Calu3 (cell line): ENCODE results near the gene EYA2. TPM values are rescaled to one million over a fixed set of nuclear protein-coding genes. Genes with fewer than 3 reads are reported as not detected.

Experiments
- BruUV-seq: library from RNA; stranded (reverse); fragments of 400-500 nt; replicated peaks from 2 replicates; lab custom pipeline; 2021; lab: Mats Ljungman, UMichigan
- CTCF ChIA-PET: fragments of 300-600 bp; sonication (Branson Sonifier 250); formaldehyde crosslinking; loops from one replicate; lab custom pipeline; 2022; ENCODE audit warnings: antibody characterized with exemption; lab: Charles Lee
- DNase-seq: peaks from one replicate; pipeline ENCODE4 v3.0.0; 2022
- H3K27ac Mint-ChIP-seq: one replicate; pipeline ENCODE4 v1.8.0; 2022; ENCODE audit warnings: mixed read lengths; ENCODE audit not compliant: unreplicated experiment
- H3K27me3 Mint-ChIP-seq: one replicate; pipeline ENCODE4 v1.8.0; 2022; ENCODE audit warnings: mixed read lengths; ENCODE audit not compliant: unreplicated experiment
- H3K36me3 Mint-ChIP-seq: one replicate; pipeline ENCODE4 v1.8.0; 2022; ENCODE audit warnings: mild to moderate bottlenecking, moderate library complexity, mixed read lengths; ENCODE audit not compliant: insufficient read depth, unreplicated experiment
- H3K4me1 Mint-ChIP-seq: one replicate; pipeline ENCODE4 v1.8.0; 2022; ENCODE audit warnings: mild to moderate bottlenecking, low read depth, mixed read lengths; ENCODE audit not compliant: unreplicated experiment
- H3K4me3 Mint-ChIP-seq: one replicate; pipeline ENCODE4 v1.8.0; 2022; ENCODE audit warnings: mild to moderate bottlenecking, low read depth, moderate library complexity, mixed read lengths; ENCODE audit not compliant: unreplicated experiment
- H3K9me3 Mint-ChIP-seq: one replicate; pipeline ENCODE4 v1.8.0; 2022; ENCODE audit warnings: low read depth, mixed read lengths; ENCODE audit not compliant: unreplicated experiment
- intact Hi-C: fragments of 100-400 bp; cut with micrococcal nuclease; formaldehyde crosslinking; loops from one replicate; pipeline ENCODE4 v1.10.0; 2022; ENCODE audit not compliant: unreplicated experiment
- total RNA-seq: library from RNA; stranded (reverse); gene quantifications from 2 replicates; pipeline ENCODE4 v1.2.3, GENCODE V29; 2022
- TF ChIP-seq, protein P1 (sequence below): fragments of 200-600 bp; IDR thresholded peaks from one replicate; pipeline ENCODE4 v1.8.0; 2022; ENCODE audit warnings: antibody characterized with exemption; ENCODE audit not compliant: unreplicated experiment

Gene EYA2
- total RNA-seq, 1 experiment from 2014 or later, result 0.35 TPM

DNA sequence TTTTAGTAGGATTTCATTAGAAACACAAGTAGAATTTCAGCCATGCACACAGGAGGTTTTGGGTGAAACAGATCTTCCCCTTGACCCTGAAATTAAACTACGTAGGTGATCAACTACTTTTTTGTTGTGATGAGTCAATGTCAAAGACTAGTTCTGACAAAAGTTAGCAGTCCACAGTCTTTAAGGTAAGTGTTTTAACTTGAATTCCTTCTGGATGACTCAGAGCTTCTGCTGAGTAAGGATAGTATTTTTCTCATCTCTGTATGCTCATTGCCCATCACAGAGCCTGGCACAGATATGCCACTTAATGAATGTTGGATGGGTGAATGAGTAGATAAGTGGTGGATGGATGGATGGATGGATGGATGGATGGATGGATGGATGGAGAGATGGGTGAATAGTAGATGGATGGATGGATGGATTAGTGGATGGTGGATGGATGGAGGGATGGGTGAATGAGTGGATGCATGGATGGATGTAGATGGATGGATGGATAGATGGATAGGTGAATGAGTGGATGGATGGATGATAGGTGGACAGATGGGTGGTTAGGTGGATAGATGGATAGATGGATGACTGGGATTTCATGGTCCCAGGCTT lies 296.5 kb downstream of the EYA2 start:
- DNase-seq, result no peak
- BruUV-seq, result no TSS peak
- H3K27ac Mint-ChIP-seq, result no peak overlapping the region
- H3K9me3 Mint-ChIP-seq, result no peaks in the 10 kb centered on the region
- H3K4me3 Mint-ChIP-seq, result no peak overlapping the region
- peaks cover 11% of the 10 kb centered on the region for H3K27me3 Mint-ChIP-seq
- intact Hi-C loops, result no loop called here
- H3K4me1 Mint-ChIP-seq, result peaks cover 11% of the 10 kb centered on the region
- CTCF ChIA-PET, result interaction anchor here (0.6 to 1.0 kb wide), 2 partner anchors 13 to 437 kb away, joined by 4 read pairs; no protein-coding TSS in a partner anchor
- no peaks in the 10 kb centered on the region for H3K36me3 Mint-ChIP-seq
- TF ChIP-seq, protein P1, sequence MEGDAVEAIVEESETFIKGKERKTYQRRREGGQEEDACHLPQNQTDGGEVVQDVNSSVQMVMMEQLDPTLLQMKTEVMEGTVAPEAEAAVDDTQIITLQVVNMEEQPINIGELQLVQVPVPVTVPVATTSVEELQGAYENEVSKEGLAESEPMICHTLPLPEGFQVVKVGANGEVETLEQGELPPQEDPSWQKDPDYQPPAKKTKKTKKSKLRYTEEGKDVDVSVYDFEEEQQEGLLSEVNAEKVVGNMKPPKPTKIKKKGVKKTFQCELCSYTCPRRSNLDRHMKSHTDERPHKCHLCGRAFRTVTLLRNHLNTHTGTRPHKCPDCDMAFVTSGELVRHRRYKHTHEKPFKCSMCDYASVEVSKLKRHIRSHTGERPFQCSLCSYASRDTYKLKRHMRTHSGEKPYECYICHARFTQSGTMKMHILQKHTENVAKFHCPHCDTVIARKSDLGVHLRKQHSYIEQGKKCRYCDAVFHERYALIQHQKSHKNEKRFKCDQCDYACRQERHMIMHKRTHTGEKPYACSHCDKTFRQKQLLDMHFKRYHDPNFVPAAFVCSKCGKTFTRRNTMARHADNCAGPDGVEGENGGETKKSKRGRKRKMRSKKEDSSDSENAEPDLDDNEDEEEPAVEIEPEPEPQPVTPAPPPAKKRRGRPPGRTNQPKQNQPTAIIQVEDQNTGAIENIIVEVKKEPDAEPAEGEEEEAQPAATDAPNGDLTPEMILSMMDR, result no peak

DNA sequence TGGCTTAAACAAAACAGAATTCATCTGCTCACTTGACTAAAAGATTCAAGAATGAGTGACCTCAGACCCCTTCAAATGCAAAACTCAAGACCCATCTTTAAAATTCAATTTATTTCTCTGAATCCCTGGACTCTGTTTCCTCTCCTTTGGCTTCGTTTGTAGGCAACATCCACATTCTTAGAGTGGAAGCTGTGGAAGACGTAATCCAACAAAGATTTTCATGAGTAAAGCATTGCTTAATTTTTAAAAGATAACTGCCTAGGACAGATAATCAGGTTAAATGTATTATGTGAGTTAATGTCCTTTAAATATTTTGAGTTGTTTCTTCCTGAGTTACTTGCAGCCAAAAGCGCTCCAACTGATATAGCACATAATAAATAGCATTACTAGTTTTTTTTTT lies 297.3 kb downstream of the EYA2 start:
- Mint-ChIP-seq H3K27me3 (peaks cover 11% of the 10 kb centered on the region), H3K9me3 (no peaks in the 10 kb centered on the region), H3K4me3 (no peak overlapping the region), H3K27ac (no peak overlapping the region), H3K4me1 (peaks cover 19% of the 10 kb centered on the region), H3K36me3 (no peaks in the 10 kb centered on the region)
- BruUV-seq, result no TSS peak
- intact Hi-C loops, result no loop called here
- no peak for DNase-seq
- TF ChIP-seq, protein P1, result no peak
- CTCF ChIA-PET, result interaction anchor here (0.6 to 1.0 kb wide), 3 partner anchors 12 to 520 kb away, joined by 3 to 4 read pairs (median 4); no protein-coding TSS in a partner anchor

DNA sequence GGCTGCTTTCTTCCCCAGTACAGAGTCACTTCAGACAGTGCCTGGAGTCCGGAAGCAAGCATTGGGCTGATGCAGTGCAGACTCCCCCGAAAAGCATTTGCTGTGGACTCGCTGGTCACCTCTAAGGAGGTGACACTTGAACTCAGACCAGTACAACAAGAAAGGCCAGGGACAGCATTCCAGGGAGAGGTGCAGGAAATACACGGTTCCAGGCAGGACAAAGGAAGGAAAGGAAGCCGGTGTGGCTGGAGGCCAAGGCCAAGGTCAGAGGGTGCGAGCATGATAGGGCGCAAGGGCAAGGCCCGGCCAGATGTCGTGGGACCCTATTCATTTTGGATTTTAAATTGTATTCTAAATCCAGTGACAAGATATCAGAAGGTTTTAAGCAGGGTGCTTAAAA lies 300.9 kb downstream of the EYA2 start:
- Mint-ChIP-seq H3K4me1 (peaks cover 30% of the 10 kb centered on the region), H3K36me3 (peaks cover 10% of the 10 kb centered on the region), H3K4me3 (peak overlapping the region; percentile 0), H3K27me3 (no peaks in the 10 kb centered on the region), H3K27ac (no peak overlapping the region), H3K9me3 (no peaks in the 10 kb centered on the region)
- BruUV-seq, result no TSS peak
- CTCF ChIA-PET, result interaction anchor here (0.5 to 1.7 kb wide), 2 partner anchors 188 to 675 kb away, joined by 3 to 35 read pairs; no protein-coding TSS in a partner anchor
- no peak for DNase-seq
- intact Hi-C loops, result loop anchor here (5.0 kb wide), 1 partner anchor 443 kb away; no protein-coding TSS in a partner anchor
- TF ChIP-seq, protein P1, result no peak

DNA sequence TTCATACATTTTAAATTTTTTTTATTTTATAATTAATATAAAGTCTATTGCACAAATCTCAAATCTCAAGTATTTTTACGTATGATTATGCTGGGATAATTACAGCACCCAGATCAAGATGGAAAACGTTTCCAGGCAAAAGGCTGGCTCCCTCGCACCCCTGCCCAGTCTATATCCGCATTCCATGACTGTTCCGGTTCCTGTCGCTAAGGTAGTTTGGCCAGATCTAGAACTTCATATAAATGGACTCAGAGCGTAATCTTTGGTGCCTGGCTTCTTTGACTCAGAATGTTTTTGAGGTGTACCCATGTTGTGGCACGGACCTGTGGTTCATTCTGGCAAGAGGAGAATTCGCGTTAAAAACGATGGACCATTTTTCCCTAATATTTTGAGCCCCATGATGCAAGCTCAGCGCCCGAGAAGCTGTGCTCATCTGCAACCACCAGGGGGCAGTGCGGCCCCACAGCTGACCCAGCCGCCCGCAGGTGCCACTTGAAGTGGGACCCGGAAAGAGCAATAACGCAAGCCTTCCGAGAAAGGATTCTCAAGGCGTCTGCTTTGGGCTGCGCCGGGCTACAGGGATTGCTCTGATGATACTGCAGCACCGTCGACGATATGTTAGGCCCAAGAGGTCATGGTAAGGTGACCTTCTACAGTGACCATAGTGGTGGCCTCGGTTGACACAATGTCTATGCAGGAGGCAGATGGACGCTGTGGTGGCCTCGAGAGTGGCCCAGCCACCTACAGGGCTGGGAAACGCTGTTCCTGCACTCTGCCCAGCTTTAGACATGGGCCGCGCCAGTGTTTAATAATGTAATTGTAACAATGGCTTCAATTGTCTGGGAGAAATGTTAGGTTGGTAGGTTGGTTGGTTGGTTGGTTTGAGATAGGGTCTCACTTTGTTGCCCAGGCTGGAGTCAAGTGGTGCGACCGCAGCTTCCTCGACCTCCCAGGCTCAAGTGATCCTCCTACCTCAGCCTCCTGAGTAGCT lies 301.7 kb downstream of the EYA2 start:
- Mint-ChIP-seq H3K27me3 (no peaks in the 10 kb centered on the region), H3K27ac (no peak overlapping the region), H3K4me1 (peaks cover 38% of the 10 kb centered on the region), H3K4me3 (peak overlapping the region; percentile 53), H3K9me3 (no peaks in the 10 kb centered on the region), H3K36me3 (peaks cover 14% of the 10 kb centered on the region)
- DNase-seq, result peak; percentile 95
- CTCF ChIA-PET, result interaction anchor here (0.5 to 1.7 kb wide), 17 partner anchors 9 to 1382 kb away, joined by 3 to 35 read pairs (median 3); partner anchors contain the start of gene NCOA3
- intact Hi-C loops, result loop anchor here (1.0 to 5.0 kb wide), 3 partner anchors 77 to 444 kb away; no protein-coding TSS in a partner anchor
- no TSS peak for BruUV-seq
- TF ChIP-seq, protein P1, result peak; percentile 99
